ENCODE data around the gene DIAPH2. TPM values are rescaled to one million over a fixed set of nuclear protein-coding genes. Genes with fewer than 3 reads are reported as not detected.

Gene DIAPH2
- total and polyA plus RNA-seq, 9 of the 15 experiments (the other 6 are each of a cell fraction or from before 2014, with no cell fraction given), result 0.01 to 0.18 (median 0.07) TPM; not detected in 1

DNA sequence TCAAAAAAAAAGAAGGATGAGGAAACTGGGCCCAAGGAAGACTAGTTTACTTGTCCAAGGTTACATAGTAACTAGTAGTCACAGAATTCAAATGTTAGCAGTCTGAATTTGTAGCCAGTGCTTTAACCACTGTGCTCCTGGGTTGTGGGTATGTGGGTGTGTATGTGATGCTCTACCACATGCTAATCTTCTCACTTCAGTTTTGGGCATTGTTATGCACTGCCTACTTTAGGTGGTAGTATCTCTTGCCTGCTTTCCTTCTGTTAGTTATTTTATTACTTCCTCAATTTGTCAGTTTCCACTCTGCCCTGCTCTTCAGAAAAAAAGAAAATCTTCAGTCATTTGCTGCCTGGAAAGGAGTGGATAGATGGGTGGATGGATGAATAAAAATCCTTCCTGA is 418.3 kb downstream of the DIAPH2 start (continued):
- TF ChIP-seq, protein P1, sequence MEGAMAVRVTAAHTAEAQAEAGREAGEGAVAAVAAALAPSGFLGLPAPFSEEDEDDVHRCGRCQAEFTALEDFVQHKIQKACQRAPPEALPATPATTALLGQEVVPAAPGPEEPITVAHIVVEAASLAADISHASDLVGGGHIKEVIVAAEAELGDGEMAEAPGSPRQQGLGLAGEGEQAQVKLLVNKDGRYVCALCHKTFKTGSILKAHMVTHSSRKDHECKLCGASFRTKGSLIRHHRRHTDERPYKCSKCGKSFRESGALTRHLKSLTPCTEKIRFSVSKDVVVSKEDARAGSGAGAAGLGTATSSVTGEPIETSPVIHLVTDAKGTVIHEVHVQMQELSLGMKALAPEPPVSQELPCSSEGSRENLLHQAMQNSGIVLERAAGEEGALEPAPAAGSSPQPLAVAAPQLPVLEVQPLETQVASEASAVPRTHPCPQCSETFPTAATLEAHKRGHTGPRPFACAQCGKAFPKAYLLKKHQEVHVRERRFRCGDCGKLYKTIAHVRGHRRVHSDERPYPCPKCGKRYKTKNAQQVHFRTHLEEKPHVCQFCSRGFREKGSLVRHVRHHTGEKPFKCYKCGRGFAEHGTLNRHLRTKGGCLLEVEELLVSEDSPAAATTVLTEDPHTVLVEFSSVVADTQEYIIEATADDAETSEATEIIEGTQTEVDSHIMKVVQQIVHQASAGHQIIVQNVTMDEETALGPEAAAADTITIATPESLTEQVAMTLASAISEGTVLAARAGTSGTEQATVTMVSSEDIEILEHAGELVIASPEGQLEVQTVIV (CRISPR knock-in tag; IDR thresholded peaks at IDR 0.05; ENCODE audit: borderline replicate concordance), result no peak
- no peak for TF ChIP-seq RBBP5 (IDR thresholded peaks at IDR 0.05; ENCODE audit: borderline replicate concordance, insufficient read depth, low read length, poor library complexity, severe bottlenecking)
- no peak for TF ChIP-seq TSC22D4 (tag; IDR thresholded peaks at IDR 0.05)
- no peak for TF ChIP-seq CEBPG (CRISPR knock-in tag; IDR thresholded peaks at IDR 0.05)
- TF ChIP-seq CEBPG (tag; conservative IDR thresholded peaks at IDR 0.05 in 1 of 2, IDR thresholded peaks at IDR 0.05 in 1 of 2), result no peak
- TF ChIP-seq, protein P2, sequence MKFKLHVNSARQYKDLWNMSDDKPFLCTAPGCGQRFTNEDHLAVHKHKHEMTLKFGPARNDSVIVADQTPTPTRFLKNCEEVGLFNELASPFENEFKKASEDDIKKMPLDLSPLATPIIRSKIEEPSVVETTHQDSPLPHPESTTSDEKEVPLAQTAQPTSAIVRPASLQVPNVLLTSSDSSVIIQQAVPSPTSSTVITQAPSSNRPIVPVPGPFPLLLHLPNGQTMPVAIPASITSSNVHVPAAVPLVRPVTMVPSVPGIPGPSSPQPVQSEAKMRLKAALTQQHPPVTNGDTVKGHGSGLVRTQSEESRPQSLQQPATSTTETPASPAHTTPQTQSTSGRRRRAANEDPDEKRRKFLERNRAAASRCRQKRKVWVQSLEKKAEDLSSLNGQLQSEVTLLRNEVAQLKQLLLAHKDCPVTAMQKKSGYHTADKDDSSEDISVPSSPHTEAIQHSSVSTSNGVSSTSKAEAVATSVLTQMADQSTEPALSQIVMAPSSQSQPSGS (CRISPR knock-in tag; IDR thresholded peaks at IDR 0.05), result no peak
- no peak for TF ChIP-seq ZFPM2 (CRISPR knock-in tag; IDR thresholded peaks at IDR 0.05)
- no peak for TF ChIP-seq EP400 (IDR thresholded peaks at IDR 0.05)
